ENCODE measurements around the gene SMAD5. TPM values are rescaled to one million over a fixed set of nuclear protein-coding genes. Genes with fewer than 3 reads are reported as not detected.

The SMAD5 gene
- total RNA-seq, 1 donor from 2014 or later: 29.7 TPM

GRCh38 chr5:136200130-136200529 is 67.5 kb downstream of the SMAD5 start:
- DNase-seq (ENCODE audit: low read depth) (no peak), FAIRE-seq (no peak)
- Histone ChIP-seq H3K36me3 (ENCODE audit: control insufficient read depth, insufficient read depth, low read length) (no peaks in the 10 kb centered on the region), H3K27me3 (ENCODE audit: control insufficient read depth, insufficient read depth, low read length) (no peaks in the 10 kb centered on the region), H3K4me3 (ENCODE audit: low read depth, low read length) (no peak overlapping the region)
- TF ChIP-seq, protein P1, sequence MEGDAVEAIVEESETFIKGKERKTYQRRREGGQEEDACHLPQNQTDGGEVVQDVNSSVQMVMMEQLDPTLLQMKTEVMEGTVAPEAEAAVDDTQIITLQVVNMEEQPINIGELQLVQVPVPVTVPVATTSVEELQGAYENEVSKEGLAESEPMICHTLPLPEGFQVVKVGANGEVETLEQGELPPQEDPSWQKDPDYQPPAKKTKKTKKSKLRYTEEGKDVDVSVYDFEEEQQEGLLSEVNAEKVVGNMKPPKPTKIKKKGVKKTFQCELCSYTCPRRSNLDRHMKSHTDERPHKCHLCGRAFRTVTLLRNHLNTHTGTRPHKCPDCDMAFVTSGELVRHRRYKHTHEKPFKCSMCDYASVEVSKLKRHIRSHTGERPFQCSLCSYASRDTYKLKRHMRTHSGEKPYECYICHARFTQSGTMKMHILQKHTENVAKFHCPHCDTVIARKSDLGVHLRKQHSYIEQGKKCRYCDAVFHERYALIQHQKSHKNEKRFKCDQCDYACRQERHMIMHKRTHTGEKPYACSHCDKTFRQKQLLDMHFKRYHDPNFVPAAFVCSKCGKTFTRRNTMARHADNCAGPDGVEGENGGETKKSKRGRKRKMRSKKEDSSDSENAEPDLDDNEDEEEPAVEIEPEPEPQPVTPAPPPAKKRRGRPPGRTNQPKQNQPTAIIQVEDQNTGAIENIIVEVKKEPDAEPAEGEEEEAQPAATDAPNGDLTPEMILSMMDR (IDR thresholded peaks at IDR 0.05; ENCODE audit: insufficient read depth, low read length, severe bottlenecking): no peak

DNA sequence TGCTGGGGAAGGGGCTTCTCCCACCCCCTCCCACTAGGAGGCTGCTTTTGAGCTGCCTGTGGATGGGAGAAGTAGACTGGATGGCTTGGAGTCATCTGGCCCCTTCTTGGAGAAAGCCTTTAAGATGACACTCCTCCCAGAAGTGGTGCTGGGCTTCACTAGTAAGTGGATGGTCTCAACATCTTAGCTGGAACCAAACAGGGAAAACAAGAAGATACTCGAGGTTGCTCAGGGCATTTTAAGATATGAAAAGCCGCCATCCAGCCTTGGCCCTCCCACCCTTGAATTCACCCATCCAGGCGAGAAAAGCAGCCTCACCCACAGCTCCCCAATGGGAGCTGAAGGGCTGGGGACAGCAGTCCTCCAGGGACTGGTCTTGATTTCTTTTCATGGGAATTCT is 68.1 kb downstream of the SMAD5 start:
- Histone ChIP-seq H3K4me3 (ENCODE audit: low read depth, low read length) (no peak overlapping the region), H3K36me3 (ENCODE audit: control insufficient read depth, insufficient read depth, low read length) (no peaks in the 10 kb centered on the region), H3K27me3 (ENCODE audit: control insufficient read depth, insufficient read depth, low read length) (no peaks in the 10 kb centered on the region)
- no peak for FAIRE-seq
- TF ChIP-seq, protein P1 (IDR thresholded peaks at IDR 0.05; ENCODE audit: insufficient read depth, low read length, severe bottlenecking): no peak
- DNase-seq (ENCODE audit: low read depth): no peak

DNA sequence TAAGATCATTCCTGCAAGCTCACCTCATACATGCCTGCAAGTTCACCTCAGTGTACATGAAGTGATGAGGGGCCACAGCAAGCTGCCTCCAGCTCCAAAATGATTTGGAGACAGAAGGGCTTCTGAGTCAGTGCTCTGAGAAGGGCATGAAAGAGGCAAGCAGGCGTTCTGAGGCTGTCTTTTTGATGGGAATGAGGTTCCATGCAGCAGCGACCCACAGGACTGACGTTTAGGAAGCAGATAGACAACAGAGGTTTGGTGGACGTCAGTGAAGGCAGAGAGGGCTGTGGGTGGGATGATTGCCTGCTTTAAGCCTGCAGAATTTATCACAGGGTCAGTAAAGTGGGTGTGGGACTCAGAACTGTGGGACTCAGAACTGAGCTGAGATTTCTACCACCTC is 69.2 kb downstream of the SMAD5 start:
- TF ChIP-seq, protein P1 (IDR thresholded peaks at IDR 0.05; ENCODE audit: insufficient read depth, low read length, severe bottlenecking): no peak
- FAIRE-seq: no peak
- no peak for DNase-seq (ENCODE audit: low read depth)

DNA sequence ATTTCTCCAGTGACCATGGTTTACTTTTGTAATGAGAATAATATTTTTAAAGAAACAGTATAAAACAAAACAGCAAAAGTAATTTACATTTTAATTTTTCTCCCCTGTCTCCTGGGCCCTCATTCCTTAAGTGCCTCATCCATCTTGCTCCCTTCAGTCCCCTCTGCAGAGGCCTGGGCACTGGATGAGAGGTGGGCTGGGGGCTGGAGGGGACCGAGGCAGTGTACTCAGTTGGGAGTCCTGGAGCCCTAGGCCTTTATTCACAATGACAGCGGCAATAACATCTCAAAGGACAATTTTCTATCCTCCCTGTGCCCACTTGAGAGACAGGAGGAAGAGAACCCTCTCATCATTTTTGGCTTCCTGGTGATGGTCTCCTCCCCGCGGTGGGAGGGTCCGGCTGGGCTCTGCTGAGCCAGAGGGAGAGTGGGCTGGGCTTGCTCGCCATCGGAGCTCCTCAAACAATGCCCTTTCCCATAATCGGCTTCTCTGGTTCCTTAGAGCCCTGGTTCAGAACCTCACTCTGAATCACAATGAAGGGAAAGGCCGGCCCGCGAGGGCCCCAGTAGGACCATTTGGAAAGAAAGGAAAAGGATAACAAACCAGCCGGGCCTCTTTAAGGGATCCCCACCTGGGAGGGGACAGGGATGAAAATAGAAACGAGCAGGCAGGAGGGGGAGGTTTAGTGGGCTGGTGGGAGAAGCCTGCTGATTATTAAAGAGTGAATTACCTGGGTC is 70.0 kb downstream of the SMAD5 start:
- Histone ChIP-seq H3K36me3 (ENCODE audit: control insufficient read depth, insufficient read depth, low read length) (no peaks in the 10 kb centered on the region), H3K4me3 (ENCODE audit: low read depth, low read length) (no peak overlapping the region)

More for the DNA sequence above, 69.2 kb downstream of the SMAD5 start:
- Histone ChIP-seq H3K36me3 (ENCODE audit: control insufficient read depth, insufficient read depth, low read length) (no peaks in the 10 kb centered on the region), H3K4me3 (ENCODE audit: low read depth, low read length) (no peak overlapping the region), H3K27me3 (ENCODE audit: control insufficient read depth, insufficient read depth, low read length) (no peaks in the 10 kb centered on the region)

DNA sequence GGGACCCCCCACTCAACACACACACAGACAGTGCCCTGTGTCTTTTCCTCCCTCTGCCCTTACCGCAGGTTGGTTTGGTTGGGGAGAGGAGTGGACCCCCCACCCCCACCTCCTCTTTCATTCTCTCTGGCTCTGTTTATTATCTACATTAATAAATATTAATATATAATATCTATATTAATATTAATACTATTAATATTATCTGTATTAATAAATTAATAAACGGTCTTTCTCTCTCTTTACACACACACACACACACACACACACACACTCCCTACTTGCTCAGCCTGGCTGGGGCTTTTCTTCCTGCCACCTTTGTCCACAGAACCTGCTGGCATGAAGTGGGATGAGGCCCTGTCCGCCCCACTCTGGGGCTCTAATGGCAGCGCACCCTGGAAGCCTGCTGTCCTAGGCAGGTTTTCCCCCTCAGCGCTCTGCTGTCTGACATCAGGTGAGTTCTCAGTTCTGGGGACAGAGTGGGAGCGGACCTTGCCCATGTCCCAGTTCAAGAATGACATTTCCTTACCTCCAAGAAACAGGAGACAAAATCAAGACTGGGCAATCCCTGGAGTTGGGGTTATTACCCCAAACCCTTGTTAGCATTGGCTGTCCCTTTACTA is 70.8 kb downstream of the SMAD5 start:
- no peaks in the 10 kb centered on the region for H3K36me3 ChIP-seq (ENCODE audit: control insufficient read depth, insufficient read depth, low read length)
- H3K4me3 ChIP-seq (ENCODE audit: low read depth, low read length): no peak overlapping the region
- TF ChIP-seq, protein P1 (IDR thresholded peaks at IDR 0.05; ENCODE audit: insufficient read depth, low read length, severe bottlenecking): no peak
- FAIRE-seq (no peak), DNase-seq (ENCODE audit: low read depth) (no peak)
- H3K27me3 ChIP-seq (ENCODE audit: control insufficient read depth, insufficient read depth, low read length): no peaks in the 10 kb centered on the region

More for the DNA sequence above, 70.0 kb downstream of the SMAD5 start:
- TF ChIP-seq, protein P1 (IDR thresholded peaks at IDR 0.05; ENCODE audit: insufficient read depth, low read length, severe bottlenecking): no peak
- FAIRE-seq: no peak
- H3K27me3 ChIP-seq (ENCODE audit: control insufficient read depth, insufficient read depth, low read length): no peaks in the 10 kb centered on the region
- no peak for DNase-seq (ENCODE audit: low read depth)

Data from bronchial epithelial cell (primary cell).